WERI-Rb-1 (cell line): ENCODE data around the gene DKK3.

Experiments used
- DNase-seq: peaks from one replicate; pipeline ENCODE4 v3.0.0-alpha.2; 2020
- H3K27ac ChIP-seq: fragments of 250-450 bp; sonication (Bioruptor Pico); 2 replicates; pipeline ENCODE4 v1.5.1; 2020; ENCODE audit warnings: mild to moderate bottlenecking, moderate library complexity
- H3K27me3 ChIP-seq: fragments of 250-450 bp; sonication (Bioruptor Pico); 2 replicates; pipeline ENCODE4 v1.5.1; 2021; ENCODE audit warnings: mild to moderate bottlenecking, low read depth, moderate library complexity; ENCODE audit not compliant: insufficient read depth, severe bottlenecking
- H3K36me3 ChIP-seq: fragments of 250-450 bp; sonication (Bioruptor Pico); 2 replicates; pipeline ENCODE4 v1.5.1; 2020; ENCODE audit warnings: mild to moderate bottlenecking, moderate library complexity
- H3K4me3 ChIP-seq: 2 replicates; pipeline ENCODE4 v1.5.1; 2011; ENCODE audit warnings: low read depth, mild to moderate bottlenecking, control low read depth, low read length
- H3K9me3 ChIP-seq: fragments of 250-450 bp; sonication (Bioruptor Pico); 2 replicates; pipeline ENCODE4 v1.5.1; 2021; ENCODE audit warnings: mild to moderate bottlenecking, moderate library complexity; ENCODE audit not compliant: severe bottlenecking
- CTCF ChIP-seq: IDR thresholded peaks from 2 replicates; pipeline ENCODE4 v1.5.1; 2011; ENCODE audit warnings: low read depth, mild to moderate bottlenecking, control low read depth, inconsistent platforms, low read length

DKK3 gene

GRCh38 chr11:11973361-11973800 lies 35.0 kb downstream of the DKK3 start:
- H3K27me3 ChIP-seq = no peaks in the 10 kb centered on the region
- H3K27ac ChIP-seq = no peak overlapping the region
- H3K9me3 ChIP-seq = no peaks in the 10 kb centered on the region
- DNase-seq = no peak
- H3K36me3 ChIP-seq = no peaks in the 10 kb centered on the region
- no peak overlapping the region for H3K4me3 ChIP-seq
- TF ChIP-seq CTCF = no peak

- no peaks in the 10 kb centered on the region for H3K9me3 ChIP-seq
- no peak overlapping the region for H3K4me3 ChIP-seq
- TF ChIP-seq CTCF = no peak
- no peak for DNase-seq
- no peaks in the 10 kb centered on the region for H3K36me3 ChIP-seq
- no peaks in the 10 kb centered on the region for H3K27me3 ChIP-seq
- H3K27ac ChIP-seq = no peak overlapping the region
Observed at GRCh38 chr11:11972730-11973341, 35.6 kb downstream of the DKK3 start.

GRCh38 chr11:11971906-11972547 lies 36.4 kb downstream of the DKK3 start:
- no peaks in the 10 kb centered on the region for H3K9me3 ChIP-seq
- H3K4me3 ChIP-seq = no peak overlapping the region
- no peaks in the 10 kb centered on the region for H3K36me3 ChIP-seq
- DNase-seq = no peak
- H3K27ac ChIP-seq = no peak overlapping the region
- no peaks in the 10 kb centered on the region for H3K27me3 ChIP-seq
- no peak for TF ChIP-seq CTCF

- Histone ChIP-seq H3K9me3 (no peaks in the 10 kb centered on the region), H3K27ac (no peak overlapping the region), H3K4me3 (no peak overlapping the region), H3K36me3 (no peaks in the 10 kb centered on the region), H3K27me3 (no peaks in the 10 kb centered on the region)
- TF ChIP-seq CTCF = no peak
- DNase-seq = no peak
Observed at GRCh38 chr11:11970556-11970955, 37.9 kb downstream of the DKK3 start.

GRCh38 chr11:11969380-11970215 lies 38.8 kb downstream of the DKK3 start:
- H3K27me3 ChIP-seq = no peaks in the 10 kb centered on the region
- no peaks in the 10 kb centered on the region for H3K9me3 ChIP-seq
- H3K27ac ChIP-seq = no peak overlapping the region
- no peaks in the 10 kb centered on the region for H3K36me3 ChIP-seq
- DNase-seq = no peak
- TF ChIP-seq CTCF = no peak
- no peak overlapping the region for H3K4me3 ChIP-seq
